CD4-positive, alpha-beta T cell (primary cell): ENCODE results near the gene SUSD6. TPM values are rescaled to one million over a fixed set of nuclear protein-coding genes. Genes with fewer than 3 reads are reported as not detected.

Experiments
- ATAC-seq: fragments of 200-7000 bp; cut with Tn5 transposase; one replicate; pipeline ENCODE4 v1.10.0; 2022; ENCODE audit warnings: mild to moderate bottlenecking; ENCODE audit not compliant: poor library complexity
- CTCF ChIA-PET: fragments of 350-600 bp; sonication (Branson Sonifier 250); formaldehyde crosslinking; loops from one replicate; lab custom pipeline; 2021; ENCODE audit warnings: antibody characterized with exemption, inconsistent platforms; lab: Charles Lee
- POLR2A ChIA-PET: fragments of 350-600 bp; sonication (Branson Sonifier 250); formaldehyde crosslinking; loops from one replicate; lab custom pipeline; 2021; ENCODE audit warnings: antibody characterized with exemption, inconsistent platforms; lab: Charles Lee
- DNase-seq, 14 experiments: peaks; one replicate each; pipeline ENCODE4 v3.0.0-alpha.2; 2013 to 2020; ENCODE audit warnings: mixed read lengths in 2 of 14
- H3K27ac ChIP-seq, 2 donors: one replicate each; pipeline versions ENCODE4 v1.5.1 to v1.7.0; 2013; ENCODE audit warnings: low read length in 2 of 2, low read depth in 1 of 2, mild to moderate bottlenecking in 1 of 2
- H3K27me3 ChIP-seq, 2 experiments: 1 replicate in 1 of 2; 2 replicates in 1 of 2; pipeline versions ENCODE4 v1.6.1 to v1.7.0; 2013; ENCODE audit warnings: low read length in 2 of 2, control low read depth in 1 of 2, mild to moderate bottlenecking in 1 of 2, moderate library complexity in 1 of 2; ENCODE audit not compliant: insufficient read depth in 2 of 2, control insufficient read depth in 1 of 2
- H3K36me3 ChIP-seq: one replicate; pipeline ENCODE4 v1.6.1; 2013; ENCODE audit warnings: low read length, control low read depth; ENCODE audit not compliant: insufficient read depth
- H3K4me1 ChIP-seq: one replicate; pipeline ENCODE4 v1.6.1; 2013; ENCODE audit warnings: low read length, control low read depth; ENCODE audit not compliant: insufficient read depth
- H3K4me3 ChIP-seq: one replicate; pipeline ENCODE4 v1.5.1; 2013; ENCODE audit warnings: mild to moderate bottlenecking, low read length, moderate library complexity
- H3K9me3 ChIP-seq, 2 experiments: 1 replicate in 1 of 2; 2 replicates in 1 of 2; pipeline versions ENCODE4 v1.6.1 to v1.7.0; 2013; ENCODE audit warnings: low read length in 2 of 2, mild to moderate bottlenecking in 2 of 2, control low read depth in 1 of 2, moderate library complexity in 1 of 2; ENCODE audit not compliant: control insufficient read depth in 1 of 2, insufficient read depth in 1 of 2
- H3K27ac Mint-ChIP-seq: one replicate; pipeline ENCODE4 v1.8.0; 2020; ENCODE audit warnings: mixed read lengths
- H3K27me3 Mint-ChIP-seq: one replicate; pipeline ENCODE4 v1.8.0; 2021; ENCODE audit warnings: mixed read lengths
- H3K36me3 Mint-ChIP-seq: one replicate; pipeline ENCODE4 v1.8.0; 2021; ENCODE audit warnings: low read depth, mixed read lengths
- H3K4me1 Mint-ChIP-seq: one replicate; pipeline ENCODE4 v1.8.0; 2021; ENCODE audit warnings: low read depth, mixed read lengths
- H3K4me3 Mint-ChIP-seq: one replicate; pipeline ENCODE4 v1.8.0; 2020; ENCODE audit warnings: mild to moderate bottlenecking, mixed read lengths
- H3K9me3 Mint-ChIP-seq: one replicate; pipeline ENCODE4 v1.8.0; 2020; ENCODE audit warnings: mixed read lengths
- intact Hi-C, 2 experiments: fragments of 100-400 bp; cut with DNase I in 1 of 2; cut with micrococcal nuclease in 1 of 2; formaldehyde crosslinking; loops; one replicate each; pipeline versions ENCODE4 v1.15.1 to v1.9.0; 2023 to 2025; cut with DNase I, micrococcal nuclease
- total RNA-seq, 174 experiments: library from RNA in 2 of 174; stranded (reverse) in 2 of 174; gene quantifications; one replicate each; pipeline ENCODE4 v1.2.3 and lab custom pipeline; 2021 to 2026
- TF ChIP-seq, protein P1 (sequence below): fragments of 200-600 bp; IDR thresholded peaks from one replicate; pipeline ENCODE4 v1.8.0; 2022; ENCODE audit warnings: antibody characterized with exemption, mild to moderate bottlenecking

Gene SUSD6
- total RNA-seq, 2 experiments from 2014 or later = 93.7 to 95.1 TPM

DNA sequence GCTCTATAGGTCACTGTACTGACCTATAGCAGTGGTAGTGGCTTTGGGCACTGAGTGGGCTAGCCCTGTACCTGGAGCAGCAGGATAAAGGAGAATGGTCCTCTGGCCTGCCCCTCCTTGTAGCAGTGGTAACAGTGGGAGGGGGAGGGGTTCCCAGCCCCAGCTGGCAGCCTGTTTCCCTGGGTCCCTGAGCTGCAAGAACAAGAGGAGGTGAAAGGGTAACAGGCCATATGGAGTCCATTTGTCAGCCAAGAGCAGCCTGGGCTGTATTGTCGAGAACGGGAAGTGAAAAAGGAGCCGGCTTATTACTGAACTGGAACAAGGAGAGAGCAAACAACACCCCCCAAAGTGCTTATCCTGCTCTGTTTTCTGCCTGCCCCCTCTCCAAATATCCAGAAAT, 81.7 kb downstream of the SUSD6 start:
- ATAC-seq (no peak), DNase-seq (peak in 2 of 14 experiments; percentile 29 to 30)
- POLR2A ChIA-PET = interaction anchor here (0.7 kb wide), 1 partner anchor 82 kb away, joined by 3 read pairs; the partner anchor contains the start of gene SUSD6

DNA sequence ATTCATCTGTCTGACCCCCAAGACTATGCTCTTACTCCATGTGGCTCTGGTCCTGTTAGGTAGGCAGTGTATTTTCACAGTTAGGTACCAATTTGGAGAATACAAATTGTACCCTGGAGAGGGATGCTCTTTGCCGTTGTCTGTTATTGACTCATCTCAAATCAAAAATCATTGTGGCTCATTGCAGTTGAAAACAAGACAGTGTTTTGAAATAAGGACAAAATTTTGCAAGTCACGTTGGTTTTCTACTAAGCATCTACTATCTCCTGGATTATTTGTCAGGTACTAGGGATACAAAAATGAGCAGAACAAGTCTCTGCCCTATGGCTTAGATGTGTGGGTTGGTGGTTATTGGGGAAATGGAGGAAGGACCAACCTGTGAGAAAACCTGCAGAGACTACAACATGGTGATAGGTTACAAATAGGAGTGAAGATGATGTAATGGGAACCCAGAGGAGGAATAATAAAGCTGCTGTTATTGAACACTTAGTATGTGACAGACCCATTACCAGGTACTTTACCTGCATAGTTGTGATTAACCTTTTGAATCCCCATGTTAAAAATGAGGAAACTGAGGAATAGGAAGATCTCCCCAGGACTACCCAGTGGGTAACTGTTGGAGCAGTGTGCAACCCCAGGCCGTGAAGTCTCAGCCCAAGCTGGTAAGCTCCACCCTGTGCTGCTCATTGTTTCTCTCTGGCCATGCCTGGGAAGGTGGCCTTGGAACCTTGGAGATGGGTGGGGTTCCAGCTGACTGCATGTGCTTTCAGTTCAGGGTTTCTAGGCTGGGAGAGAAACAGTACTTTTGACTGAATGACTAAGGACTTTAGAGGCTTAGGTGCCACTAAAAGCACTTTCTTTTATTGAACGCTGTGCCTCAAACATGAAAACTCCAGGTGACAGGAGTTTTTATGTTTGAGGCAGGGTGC, 82.7 kb downstream of the SUSD6 start:
- Histone ChIP-seq H3K9me3 (no peaks in the 10 kb centered on the region), H3K4me1 (peaks cover 53% of the 10 kb centered on the region), H3K27ac (no peak overlapping the region), H3K36me3 (peaks cover 9% of the 10 kb centered on the region), H3K4me3 (no peak overlapping the region), H3K27me3 (no peaks in the 10 kb centered on the region)
- POLR2A ChIA-PET = interaction anchor here (0.7 kb wide), 1 partner anchor 83 kb away, joined by 3 read pairs; the partner anchor contains the start of gene SUSD6
- H3K9me3 Mint-ChIP-seq = no peaks in the 10 kb centered on the region
- TF ChIP-seq, protein P1, sequence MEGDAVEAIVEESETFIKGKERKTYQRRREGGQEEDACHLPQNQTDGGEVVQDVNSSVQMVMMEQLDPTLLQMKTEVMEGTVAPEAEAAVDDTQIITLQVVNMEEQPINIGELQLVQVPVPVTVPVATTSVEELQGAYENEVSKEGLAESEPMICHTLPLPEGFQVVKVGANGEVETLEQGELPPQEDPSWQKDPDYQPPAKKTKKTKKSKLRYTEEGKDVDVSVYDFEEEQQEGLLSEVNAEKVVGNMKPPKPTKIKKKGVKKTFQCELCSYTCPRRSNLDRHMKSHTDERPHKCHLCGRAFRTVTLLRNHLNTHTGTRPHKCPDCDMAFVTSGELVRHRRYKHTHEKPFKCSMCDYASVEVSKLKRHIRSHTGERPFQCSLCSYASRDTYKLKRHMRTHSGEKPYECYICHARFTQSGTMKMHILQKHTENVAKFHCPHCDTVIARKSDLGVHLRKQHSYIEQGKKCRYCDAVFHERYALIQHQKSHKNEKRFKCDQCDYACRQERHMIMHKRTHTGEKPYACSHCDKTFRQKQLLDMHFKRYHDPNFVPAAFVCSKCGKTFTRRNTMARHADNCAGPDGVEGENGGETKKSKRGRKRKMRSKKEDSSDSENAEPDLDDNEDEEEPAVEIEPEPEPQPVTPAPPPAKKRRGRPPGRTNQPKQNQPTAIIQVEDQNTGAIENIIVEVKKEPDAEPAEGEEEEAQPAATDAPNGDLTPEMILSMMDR = no peak
- intact Hi-C loops = no loop called here
- H3K27me3 Mint-ChIP-seq = no peaks in the 10 kb centered on the region
- peak overlapping the region; percentile 8 for H3K27ac Mint-ChIP-seq
- ATAC-seq = no peak
- H3K4me3 Mint-ChIP-seq = peak overlapping the region; percentile 2
- DNase-seq = no peak
- CTCF ChIA-PET = no interaction called here
- peaks cover 13% of the 10 kb centered on the region for H3K36me3 Mint-ChIP-seq
- H3K4me1 Mint-ChIP-seq = peaks cover 76% of the 10 kb centered on the region

More for the DNA sequence above, 81.7 kb downstream of the SUSD6 start:
- Histone ChIP-seq H3K27me3 (no peaks in the 10 kb centered on the region), H3K9me3 (no peaks in the 10 kb centered on the region), H3K27ac (no peak overlapping the region), H3K4me3 (no peak overlapping the region), H3K4me1 (peaks cover 47% of the 10 kb centered on the region), H3K36me3 (peaks cover 9% of the 10 kb centered on the region)
- H3K9me3 Mint-ChIP-seq = no peaks in the 10 kb centered on the region
- H3K27ac Mint-ChIP-seq = no peak overlapping the region
- H3K27me3 Mint-ChIP-seq = no peaks in the 10 kb centered on the region
- H3K4me3 Mint-ChIP-seq = no peak overlapping the region
- intact Hi-C loops = no loop called here
- CTCF ChIA-PET = no interaction called here
- peaks cover 13% of the 10 kb centered on the region for H3K36me3 Mint-ChIP-seq
- H3K4me1 Mint-ChIP-seq = peaks cover 74% of the 10 kb centered on the region
- TF ChIP-seq, protein P1 = no peak

DNA sequence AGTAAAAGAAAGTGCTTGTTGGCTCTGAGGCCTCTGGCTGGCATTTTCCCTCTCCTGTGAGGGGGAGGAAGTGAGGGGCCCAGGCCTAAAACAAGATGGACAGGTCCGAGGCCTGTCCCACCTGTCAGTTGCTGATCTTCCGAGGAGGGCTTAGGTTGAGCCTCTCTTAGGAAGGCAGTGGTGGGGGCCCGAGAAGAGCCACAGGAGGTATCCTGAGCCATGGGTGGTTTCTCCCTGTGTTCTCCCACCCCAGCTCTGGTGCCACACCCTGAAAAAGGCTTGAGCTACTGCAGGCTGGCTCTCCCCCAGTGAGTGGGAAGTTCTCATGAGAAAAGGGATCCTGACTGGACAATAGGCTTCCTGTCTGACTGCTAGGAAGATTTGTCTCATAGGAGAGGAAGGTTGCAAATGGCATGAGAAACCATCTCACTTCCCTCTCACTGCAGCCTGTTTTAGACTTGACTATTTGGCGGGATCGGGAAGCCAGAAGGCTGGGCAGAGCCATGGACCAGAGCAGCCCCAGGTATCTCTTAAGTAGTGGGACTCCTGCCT, 83.4 kb downstream of the SUSD6 start:
- POLR2A ChIA-PET = no interaction called here
- no peak for DNase-seq
- intact Hi-C loops = no loop called here
- Mint-ChIP-seq H3K36me3 (peaks cover 13% of the 10 kb centered on the region), H3K27me3 (no peaks in the 10 kb centered on the region), H3K4me3 (no peak overlapping the region), H3K9me3 (no peaks in the 10 kb centered on the region), H3K27ac (no peak overlapping the region), H3K4me1 (peaks cover 78% of the 10 kb centered on the region)
- TF ChIP-seq, protein P1 = no peak
- Histone ChIP-seq H3K27ac (no peak overlapping the region), H3K4me3 (no peak overlapping the region), H3K36me3 (peaks cover 7% of the 10 kb centered on the region), H3K27me3 (no peaks in the 10 kb centered on the region), H3K9me3 (no peaks in the 10 kb centered on the region), H3K4me1 (peaks cover 55% of the 10 kb centered on the region)
- CTCF ChIA-PET = no interaction called here
- ATAC-seq = no peak
